H9 (cell line): ENCODE measurements around the gene LOXL1. TPM values are rescaled to one million over a fixed set of nuclear protein-coding genes. Genes with fewer than 3 reads are reported as not detected.

Experiments
- DNase-seq: peaks from one replicate; pipeline ENCODE4 v3.0.0-alpha.2; 2017
- H2AFZ ChIP-seq: one replicate; pipeline ENCODE4 v1.6.1; 2013; ENCODE audit warnings: mild to moderate bottlenecking, low read length, control low read depth, moderate library complexity
- H2AK5ac ChIP-seq: 2 replicates; pipeline ENCODE4 v1.6.1; 2013; ENCODE audit warnings: low read length, control low read depth, mixed read lengths; ENCODE audit not compliant: insufficient read length
- H2BK120ac ChIP-seq: one replicate; pipeline ENCODE4 v1.6.1; 2013; ENCODE audit warnings: low read depth, mild to moderate bottlenecking, low read length, control low read depth, inconsistent platforms; ENCODE audit not compliant: poor library complexity, severe bottlenecking
- H2BK12ac ChIP-seq: 2 replicates; pipeline ENCODE4 v1.6.1; 2013; ENCODE audit warnings: low read length, control low read depth, mixed read lengths, low read depth; ENCODE audit not compliant: insufficient read length
- H2BK15ac ChIP-seq: 2 replicates; pipeline ENCODE4 v1.6.1; 2013; ENCODE audit warnings: low read depth, low read length, control low read depth
- H2BK20ac ChIP-seq: one replicate; pipeline ENCODE4 v1.6.1; 2013; ENCODE audit warnings: low read depth, mild to moderate bottlenecking, low read length, control low read depth, inconsistent platforms; ENCODE audit not compliant: poor library complexity, severe bottlenecking
- H2BK5ac ChIP-seq: 2 replicates; pipeline ENCODE4 v1.6.1; 2013; ENCODE audit warnings: low read length, control low read depth, mixed read lengths; ENCODE audit not compliant: insufficient read length
- H3K14ac ChIP-seq: 2 replicates; pipeline ENCODE4 v1.6.1; 2013; ENCODE audit warnings: low read length, control low read depth; ENCODE audit not compliant: insufficient read depth
- H3K18ac ChIP-seq: 2 replicates; pipeline ENCODE4 v1.6.1; 2013; ENCODE audit warnings: low read depth, mild to moderate bottlenecking, mixed read lengths, low read length, control low read depth; ENCODE audit not compliant: insufficient read length
- H3K23ac ChIP-seq: 2 replicates; pipeline ENCODE4 v1.6.1; 2013; ENCODE audit warnings: low read length, control low read depth, mixed read lengths, low read depth; ENCODE audit not compliant: insufficient read length
- H3K23me2 ChIP-seq: 2 replicates; pipeline ENCODE4 v1.6.1; 2013; ENCODE audit warnings: low read depth, mild to moderate bottlenecking, mixed read lengths, low read length, control low read depth; ENCODE audit not compliant: insufficient read length, poor library complexity, severe bottlenecking
- H3K27ac ChIP-seq: 2 replicates; pipeline ENCODE4 v1.5.1; 2013; ENCODE audit warnings: low read length, control low read depth, mixed read lengths, low read depth; ENCODE audit not compliant: insufficient read length
- H3K27me3 ChIP-seq: 2 replicates; pipeline ENCODE4 v1.6.1; 2013; ENCODE audit warnings: low read length, control low read depth, inconsistent platforms; ENCODE audit not compliant: insufficient read depth
- H3K4ac ChIP-seq: 2 replicates; pipeline ENCODE4 v1.6.1; 2013; ENCODE audit warnings: low read depth, mild to moderate bottlenecking, control low read depth, inconsistent platforms, low read length, moderate library complexity
- H3K4me1 ChIP-seq: 2 replicates; pipeline ENCODE4 v1.6.1; 2013; ENCODE audit warnings: low read length, control low read depth, inconsistent platforms; ENCODE audit not compliant: insufficient read depth
- H3K4me2 ChIP-seq: 2 replicates; pipeline ENCODE4 v1.6.1; 2013; ENCODE audit warnings: low read length, control low read depth, mixed read lengths; ENCODE audit not compliant: insufficient read length, insufficient read depth
- H3K56ac ChIP-seq: 2 replicates; pipeline ENCODE4 v1.6.1; 2013; ENCODE audit warnings: low read depth, mild to moderate bottlenecking, mixed read lengths, low read length, control low read depth; ENCODE audit not compliant: insufficient read length
- H3K79me1 ChIP-seq: 2 replicates; pipeline ENCODE4 v1.6.1; 2013; ENCODE audit warnings: low read depth, mild to moderate bottlenecking, moderate library complexity, low read length, control low read depth, inconsistent platforms; ENCODE audit not compliant: insufficient read depth, poor library complexity, severe bottlenecking
- H3K79me2 ChIP-seq: 2 replicates; pipeline ENCODE4 v1.6.1; 2013; ENCODE audit warnings: low read length, control low read depth, inconsistent platforms; ENCODE audit not compliant: insufficient read depth
- H3K9ac ChIP-seq: 2 replicates; pipeline ENCODE4 v1.6.1; 2013; ENCODE audit warnings: low read length, control low read depth, mixed read lengths; ENCODE audit not compliant: insufficient read length; ENCODE audit errors: extremely low read depth
- H3K9me3 ChIP-seq: one replicate; pipeline ENCODE4 v1.6.1; 2013; ENCODE audit warnings: low read depth, low read length, inconsistent platforms; ENCODE audit not compliant: control insufficient read depth
- H3T11ph ChIP-seq: one replicate; pipeline ENCODE4 v1.6.1; 2013; ENCODE audit warnings: mild to moderate bottlenecking, low read length, control low read depth, inconsistent platforms
- H4K20me1 ChIP-seq: one replicate; pipeline ENCODE4 v1.6.1; 2013; ENCODE audit not compliant: control insufficient read depth, insufficient read length, insufficient read depth
- H4K5ac ChIP-seq: 2 replicates; pipeline ENCODE4 v1.6.1; 2013; ENCODE audit warnings: low read depth, mild to moderate bottlenecking, mixed read lengths, low read length, control low read depth; ENCODE audit not compliant: insufficient read length
- H4K8ac ChIP-seq: replicated peaks from 2 replicates; pipeline ENCODE4 v1.6.1; 2013; ENCODE audit warnings: low read length, control low read depth, mixed read lengths, low read depth; ENCODE audit not compliant: insufficient read length
- H4K91ac ChIP-seq: 2 replicates; pipeline ENCODE4 v1.6.1; 2013; ENCODE audit warnings: low read depth, mild to moderate bottlenecking, moderate library complexity, mixed read lengths, low read length, control low read depth; ENCODE audit not compliant: insufficient read length
- H3K27ac Mint-ChIP-seq, 3 experiments: 2 replicates in 2 of 3; 3 replicates in 1 of 3; pipeline ENCODE4 v1.8.0; 2020 to 2021; ENCODE audit warnings: mixed read lengths in 3 of 3, mild to moderate bottlenecking in 1 of 3, moderate library complexity in 1 of 3
- H3K27me3 Mint-ChIP-seq: 2 replicates; pipeline ENCODE4 v1.8.0; 2021; ENCODE audit warnings: low read depth, mild to moderate bottlenecking, moderate library complexity, mixed read lengths
- H3K36me3 Mint-ChIP-seq, 3 experiments: 2 replicates in 2 of 3; 3 replicates in 1 of 3; pipeline ENCODE4 v1.8.0; 2020 to 2021; ENCODE audit warnings: low read depth in 3 of 3, mixed read lengths in 3 of 3; ENCODE audit not compliant: insufficient read depth in 1 of 3
- H3K4me1 Mint-ChIP-seq, 2 experiments: 2 replicates each; pipeline ENCODE4 v1.8.0; 2020; ENCODE audit warnings: mixed read lengths in 2 of 2
- H3K4me3 Mint-ChIP-seq, 2 experiments: 2 replicates in 1 of 2; 3 replicates in 1 of 2; pipeline ENCODE4 v1.8.0; 2020 to 2021; ENCODE audit warnings: mild to moderate bottlenecking in 2 of 2, mixed read lengths in 2 of 2, moderate library complexity in 1 of 2
- H3K9me3 Mint-ChIP-seq, 2 experiments: 2 replicates in 1 of 2; 3 replicates in 1 of 2; pipeline ENCODE4 v1.8.0; 2020; ENCODE audit warnings: mild to moderate bottlenecking in 2 of 2, mixed read lengths in 2 of 2, moderate library complexity in 1 of 2
- WGBS: extraction: QIAGEN DNeasy Blood & Tissue Kit; methylation state at CpG from one replicate; pipeline ENCODE4 v1.1.7; 2013; ENCODE audit warnings: missing lambda C conversion rate, low lambda C conversion rate, mixed read lengths; ENCODE audit not compliant: insufficient read length; ENCODE audit errors: extremely low coverage; 5-methylcytosine and 5-hydroxymethylcytosine counted together
- total RNA-seq: library from RNA; stranded (reverse); gene quantifications from 2 replicates; pipeline ENCODE4 v1.2.1, GENCODE V29; 2021
- TF ChIP-seq, protein P1 (sequence below): fragments of 200-600 bp; sonication (generic); conservative IDR thresholded peaks from 3 replicates; pipeline ENCODE4 v1.8.0; 2021; ENCODE audit warnings: antibody characterized with exemption, mild to moderate bottlenecking

LOXL1 gene
- total RNA-seq, 1 experiment from 2014 or later: 9.1 TPM

DNA sequence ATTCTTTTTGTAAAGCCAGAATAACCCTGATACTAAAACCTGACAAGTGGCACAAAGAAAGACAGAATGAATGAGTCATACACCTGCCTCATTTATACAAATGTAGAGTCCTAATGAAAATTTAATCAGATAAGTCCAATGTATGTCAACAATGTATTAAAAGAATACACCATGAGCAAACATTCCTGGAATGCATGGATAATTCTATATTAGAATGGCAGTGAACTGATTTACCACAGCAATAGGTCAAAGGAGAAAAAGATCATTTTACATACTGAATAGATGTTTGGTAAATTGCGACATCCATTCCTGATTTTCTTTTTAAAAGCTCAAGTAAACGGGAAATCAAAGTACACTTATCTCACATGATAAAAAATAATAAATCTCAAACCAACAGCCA is 11.2 kb upstream of the LOXL1 start:
- Histone ChIP-seq H2BK20ac (no peak overlapping the region), H4K91ac (no peak overlapping the region), H3K4me1 (no peaks in the 10 kb centered on the region; the same call in 1 of the 2 replicates), H2BK5ac (no peak overlapping the region), H2BK12ac (no peak overlapping the region), H3K79me1 (no peaks in the 10 kb centered on the region), H2BK15ac (no peak overlapping the region), H3K56ac (no peak overlapping the region), H3K27ac (no peak overlapping the region), H2BK120ac (no peak overlapping the region), H2AFZ (no peak overlapping the region), H3K14ac (no peak overlapping the region), H3K23me2 (no peaks in the 10 kb centered on the region), H3K27me3 (no peaks in the 10 kb centered on the region), H3K79me2 (no peaks in the 10 kb centered on the region), H4K5ac (no peak overlapping the region), H3K18ac (no peak overlapping the region), H3K4me2 (no peak overlapping the region), H3K23ac (no peak overlapping the region), H2AK5ac (no peak overlapping the region), H3T11ph (no peak overlapping the region), H3K9me3 (no peaks in the 10 kb centered on the region), H4K20me1 (no peaks in the 10 kb centered on the region), H3K4ac (no peak overlapping the region), H4K8ac (no peak overlapping the region), H3K9ac (no peak overlapping the region)
- TF ChIP-seq, protein P1, sequence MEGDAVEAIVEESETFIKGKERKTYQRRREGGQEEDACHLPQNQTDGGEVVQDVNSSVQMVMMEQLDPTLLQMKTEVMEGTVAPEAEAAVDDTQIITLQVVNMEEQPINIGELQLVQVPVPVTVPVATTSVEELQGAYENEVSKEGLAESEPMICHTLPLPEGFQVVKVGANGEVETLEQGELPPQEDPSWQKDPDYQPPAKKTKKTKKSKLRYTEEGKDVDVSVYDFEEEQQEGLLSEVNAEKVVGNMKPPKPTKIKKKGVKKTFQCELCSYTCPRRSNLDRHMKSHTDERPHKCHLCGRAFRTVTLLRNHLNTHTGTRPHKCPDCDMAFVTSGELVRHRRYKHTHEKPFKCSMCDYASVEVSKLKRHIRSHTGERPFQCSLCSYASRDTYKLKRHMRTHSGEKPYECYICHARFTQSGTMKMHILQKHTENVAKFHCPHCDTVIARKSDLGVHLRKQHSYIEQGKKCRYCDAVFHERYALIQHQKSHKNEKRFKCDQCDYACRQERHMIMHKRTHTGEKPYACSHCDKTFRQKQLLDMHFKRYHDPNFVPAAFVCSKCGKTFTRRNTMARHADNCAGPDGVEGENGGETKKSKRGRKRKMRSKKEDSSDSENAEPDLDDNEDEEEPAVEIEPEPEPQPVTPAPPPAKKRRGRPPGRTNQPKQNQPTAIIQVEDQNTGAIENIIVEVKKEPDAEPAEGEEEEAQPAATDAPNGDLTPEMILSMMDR: no peak
- Mint-ChIP-seq H3K27ac (no peak overlapping the region), H3K27me3 (no peaks in the 10 kb centered on the region), H3K4me1 (peaks cover 13 to 14% of the 10 kb centered on the region in 2 experiments), H3K4me3 (no peak overlapping the region), H3K9me3 (peaks cover 8 to 16% of the 10 kb centered on the region in 2 experiments; a peak in 4 of 5 replicates), H3K36me3 (peaks cover 22 to 29% (median 25%) of the 10 kb centered on the region in 3 experiments)
- whole genome bisulfite sequencing: no CpG with 5 or more reads among the region's 2 CpGs
- no peak for DNase-seq
